NB4 (cell line): ENCODE results near the gene GJD3.

ENCODE experiments used
- CTCF ChIP-seq: IDR thresholded peaks from one replicate; pipeline ENCODE4 v1.5.1; 2012; ENCODE audit warnings: low read depth, low read length
- MAX ChIP-seq: IDR thresholded peaks from 2 replicates; pipeline ENCODE4 v1.6.1; 2011; ENCODE audit warnings: low read depth, low read length
- MYC ChIP-seq: IDR thresholded peaks from 2 replicates; pipeline ENCODE4 v1.6.1; 2011; ENCODE audit warnings: low read depth, low read length
- POLR2A ChIP-seq: IDR thresholded peaks from 2 replicates; pipeline ENCODE4 v1.6.1; 2011; ENCODE audit warnings: mild to moderate bottlenecking; ENCODE audit not compliant: insufficient read length; ENCODE audit errors: extremely low read depth

- TF ChIP-seq CTCF (no peak), MAX (no peak), POLR2A (no peak), MYC (no peak)
Measured at GRCh38 chr17:40361063-40361924, 3.2 kb downstream of the GJD3 start.
